K562 (cell line): Measurements from ENCODE around the gene PTPRF. TPM values are rescaled to one million over a fixed set of nuclear protein-coding genes. Genes with fewer than 3 reads are reported as not detected.
A peak's percentile ranks its signal among the peaks of the same experiment; 100 is the strongest.

Experiments
- ATAC-seq: fragments of 200-7000 bp; cut with Tn5 transposase; 3 replicates; pipeline ENCODE4 v1.9.1; 2020; ENCODE audit warnings: moderate library complexity
- BruUV-seq: library from RNA; stranded (reverse); fragments of 400-500 nt; replicated peaks from 2 replicates; lab custom pipeline; 2021; lab: Mats Ljungman, UMichigan
- CTCF ChIA-PET: fragments of 300-600 bp; formaldehyde crosslinking; extraction: SDS; loops from one replicate; lab custom pipeline; 2021; ENCODE audit warnings: low intra/inter-chr PET ratio; lab: Yijun Ruan, JAX
- POLR2A ChIA-PET: fragments of 300-600, 350-650 bp; sonication (Branson Sonifier 250); formaldehyde crosslinking; extraction: SDS; loops from one replicate; lab custom pipeline; 2021; ENCODE audit warnings: antibody characterized with exemption, inconsistent platforms; lab: Yijun Ruan, JAX
- DNase-seq, 4 experiments: peaks; one replicate each; pipeline versions ENCODE4 v3.0.0 to v3.0.0-alpha.2; 2011 to 2018; ENCODE audit warnings: low spot score in 3 of 4, mixed read lengths in 3 of 4; ENCODE audit errors: extremely low read depth in 1 of 4
- FAIRE-seq: peaks from 2 replicates; lab custom pipeline; 2011; peaks lifted over from hg19 to GRCh38; lab: Jason Lieb, UNC
- H2AFZ ChIP-seq: 2 replicates; pipeline ENCODE4 v1.6.0; 2011; ENCODE audit warnings: low read depth, low read length, control low read depth, inconsistent platforms
- H3K27ac ChIP-seq: fragments of 200-600 bp; 3 replicates; pipeline ENCODE4 v1.8.0; 2011; ENCODE audit warnings: low read depth, mild to moderate bottlenecking, control low read depth, inconsistent platforms, low read length, moderate library complexity, mixed read lengths; ENCODE audit errors: extremely low read depth
- H3K27me3 ChIP-seq, 2 experiments: fragments of 300-600 bp in 1 of 2; 2 replicates in 1 of 2; 3 replicates in 1 of 2; pipeline versions ENCODE4 v1.6.0 to v1.8.0; 2011; ENCODE audit warnings: inconsistent platforms in 2 of 2, low read length in 2 of 2, mild to moderate bottlenecking in 1 of 2, mixed read lengths in 1 of 2, moderate library complexity in 1 of 2; ENCODE audit not compliant: control insufficient read depth in 2 of 2, insufficient read depth in 2 of 2
- H3K36me3 ChIP-seq: fragments of 300-600 bp; 3 replicates; pipeline ENCODE4 v1.8.0; 2011; ENCODE audit warnings: mild to moderate bottlenecking, low read length, inconsistent platforms; ENCODE audit not compliant: control insufficient read depth, insufficient read depth
- H3K4me1 ChIP-seq, 2 experiments: fragments of 200-600 bp in 1 of 2; replicated peaks in 1 of 2; 2 replicates in 1 of 2; 3 replicates in 1 of 2; pipeline versions ENCODE4 v1.5.1 to v1.8.0; 2011; ENCODE audit warnings: inconsistent platforms in 2 of 2, low read length in 2 of 2, mild to moderate bottlenecking in 1 of 2, mixed read lengths in 1 of 2, moderate library complexity in 1 of 2; ENCODE audit not compliant: control insufficient read depth in 2 of 2, insufficient read depth in 2 of 2
- H3K4me2 ChIP-seq: 2 replicates; pipeline ENCODE4 v1.6.1; 2011; ENCODE audit warnings: low read length, control low read depth, inconsistent platforms, mixed read lengths; ENCODE audit not compliant: insufficient read depth
- H3K4me3 ChIP-seq: fragments of 200-600 bp; sonication (generic), shearing (Covaris generic); 2 replicates; pipeline ENCODE4 v1.5.1; 2016; ENCODE audit warnings: control low read depth, inconsistent platforms
- H3K79me2 ChIP-seq: fragments of 200-600 bp; 3 replicates; pipeline ENCODE4 v1.8.0; 2011; ENCODE audit warnings: low read length, inconsistent platforms; ENCODE audit not compliant: control insufficient read depth, insufficient read depth
- H3K9ac ChIP-seq, 2 experiments: 2 replicates each; pipeline versions ENCODE4 v1.6.0 to v1.6.1; 2011; ENCODE audit warnings: low read depth in 2 of 2, low read length in 2 of 2, control low read depth in 1 of 2, inconsistent platforms in 1 of 2, mild to moderate bottlenecking in 1 of 2, mixed read lengths in 1 of 2; ENCODE audit not compliant: insufficient read depth in 1 of 2
- H3K9me1 ChIP-seq: one replicate; pipeline ENCODE4 v1.6.0; 2011; ENCODE audit warnings: inconsistent platforms, mild to moderate bottlenecking, low read length, moderate library complexity; ENCODE audit not compliant: control insufficient read depth, insufficient read depth
- H3K9me3 ChIP-seq: replicated peaks from 2 replicates; pipeline ENCODE4 v1.5.1; 2011; ENCODE audit warnings: low read depth, low read length, inconsistent platforms; ENCODE audit not compliant: control insufficient read depth, insufficient read depth
- H4K20me1 ChIP-seq: replicated peaks from 2 replicates; pipeline ENCODE4 v1.6.1; 2011; ENCODE audit warnings: low read length, inconsistent platforms, mixed read lengths; ENCODE audit not compliant: control insufficient read depth, insufficient read depth
- CBFB ChIP-seq: sonication (generic); formaldehyde crosslinking; IDR thresholded peaks from 2 replicates; pipeline ENCODE4 v1.4.0; 2020; ENCODE audit warnings: mild to moderate bottlenecking, missing genetic modification reagents
- FOSL1 ChIP-seq: fragments of 200-800 bp; sonication (Bioruptor generic); conservative IDR thresholded peaks from 2 replicates; pipeline ENCODE4 v1.6.1; 2016; ENCODE audit warnings: missing genetic modification characterization, missing compliant biosample characterization
- FOXO4 ChIP-seq: fragments of 450-650 bp; formaldehyde crosslinking; IDR thresholded peaks from 2 replicates; pipeline ENCODE4 v1.4.0; 2020; ENCODE audit warnings: mild to moderate bottlenecking, moderate library complexity
- OTX1 ChIP-seq: fragments of 450-650 bp; formaldehyde crosslinking; IDR thresholded peaks from 2 replicates; pipeline ENCODE4 v1.4.0; 2022; ENCODE audit warnings: mild to moderate bottlenecking
- RBM25 ChIP-seq: fragments of 200-400 bp; formaldehyde crosslinking; IDR thresholded peaks from 2 replicates; pipeline ENCODE4 v1.6.1; 2018; ENCODE audit warnings: low read length, low read depth, moderate library complexity; ENCODE audit not compliant: severe bottlenecking
- SAFB ChIP-seq: fragments of 200-400 bp; formaldehyde crosslinking; IDR thresholded peaks from 2 replicates; pipeline ENCODE4 v1.6.1; 2017; ENCODE audit warnings: low read depth, low read length, borderline replicate concordance
- TEAD4 ChIP-seq, 2 experiments: sonication (generic) in 1 of 2; formaldehyde crosslinking in 1 of 2; IDR thresholded peaks; 2 replicates each; pipeline versions ENCODE4 v1.6.1 to v1.8.0; 2012 to 2022; ENCODE audit warnings: borderline replicate concordance in 1 of 2, inconsistent platforms in 1 of 2, low read length in 1 of 2, mild to moderate bottlenecking in 1 of 2, missing genetic modification reagents in 1 of 2
- ZBTB9 ChIP-seq: fragments of 450-650 bp; formaldehyde crosslinking; IDR thresholded peaks from 2 replicates; pipeline ENCODE4 v1.4.0; 2020; ENCODE audit warnings: mild to moderate bottlenecking, moderate library complexity
- ZNF24 ChIP-seq: fragments of 450-650 bp; IDR thresholded peaks from 2 replicates; pipeline ENCODE4 v1.6.1; 2016
- ZNF511 ChIP-seq: sonication (generic); formaldehyde crosslinking; IDR thresholded peaks from 2 replicates; pipeline ENCODE4 v1.8.0; 2022; ENCODE audit warnings: mild to moderate bottlenecking, missing genetic modification reagents
- WGBS: fragments of 100-300 bp; shearing (Covaris generic); methylation state at CpG from one replicate; pipeline ENCODE4 v1.1.6; 2016; ENCODE audit warnings: low coverage, mixed read lengths; ENCODE audit not compliant: insufficient coverage; ENCODE audit errors: missing lambda C conversion rate; 5-methylcytosine and 5-hydroxymethylcytosine counted together
- in situ Hi-C: fragments of 300-500 bp; cut with MboI; formaldehyde crosslinking; loops from 4 replicates; pipeline ENCODE4 v1.15.0; 2018; ENCODE audit warnings: inconsistent platforms, mixed read lengths
- intact Hi-C: fragments of 100-400 bp; cut with micrococcal nuclease; formaldehyde crosslinking; loops from 2 replicates; pipeline ENCODE4 v1.14.2; 2022
- polyA plus RNA-seq, 8 experiments: library from polyadenylated mRNA; depleted of rRNA in 4 of 8; stranded (reverse) in 5 of 8; unstranded in 3 of 8; fragments of >200 nt; fragmentation: Nextera tagmentation in 2 of 8; fragmentation: Illumina TruSeq in 1 of 8; extraction: Ambion mirVana in 2 of 8; extraction: Trizol in 1 of 8; gene quantifications; 2 replicates each; pipeline versions ENCODE4 v1.2.1 to v1.2.3, GENCODE V29; 2011 to 2014; ENCODE audit warnings: inconsistent platforms in 1 of 8, missing spikeins in 1 of 8
- total RNA-seq, 7 experiments: library from RNA; depleted of rRNA in 6 of 7; stranded (reverse); fragments of >200 nt in 6 of 7; fragmentation: Illumina TruSeq in 2 of 7; extraction: Trizol in 2 of 7; gene quantifications; 2 replicates each; pipeline versions ENCODE4 v1.2.1 to v1.2.3, GENCODE V29; 2011 to 2021; ENCODE audit warnings: low replicate concordance in 1 of 7

Gene PTPRF
- total and polyA plus RNA-seq, 9 of the 15 experiments (the other 6 are each of a cell fraction or from before 2014, with no cell fraction given): 0.13 to 4.3 (median 1.1) TPM

GRCh38 chr1:43671626-43672330, 141.1 kb downstream of the PTPRF start:
- FAIRE-seq: no peak
- WGBS: 81% methylated on average over 10 of the region's 10 CpGs
- H3K9ac ChIP-seq: no peak overlapping the region
- H3K9me3 ChIP-seq: no peaks in the 10 kb centered on the region
- H3K36me3 ChIP-seq: peaks cover 75% of the 10 kb centered on the region
- intact Hi-C loops (no loop called here), in situ Hi-C loops (no loop called here)
- no peak overlapping the region for H3K27ac ChIP-seq
- no peak overlapping the region for H3K4me2 ChIP-seq
- DNase-seq: no peak
- BruUV-seq: no TSS peak
- H3K9me1 ChIP-seq: no peaks in the 10 kb centered on the region
- no peak; the same call in 2 of the 3 replicates for ATAC-seq
- no peaks in the 10 kb centered on the region for H3K79me2 ChIP-seq
- ChIA-PET POLR2A (interaction anchor here (0.6 to 1.2 kb wide), 5 partner anchors 11 to 1090 kb away, joined by 3 to 4 read pairs (median 3); partner anchors contain the start of gene KDM4A), CTCF (no interaction called here)
- H4K20me1 ChIP-seq: no peaks in the 10 kb centered on the region
- no peak overlapping the region for H3K4me3 ChIP-seq
- TF ChIP-seq TEAD4 (IDR thresholded peaks at IDR 0.05; ENCODE audit: low read length) (no peak), TEAD4 (CRISPR knock-in tag; IDR thresholded peaks at IDR 0.05; ENCODE audit: borderline replicate concordance) (no peak), FOSL1 (tag) (0 out of 2 replicates have a peak, but pooled peaks have one; percentile 13)
- no peak overlapping the region for H2AFZ ChIP-seq
- H3K4me1 ChIP-seq: no peaks in the 10 kb centered on the region
- no peaks in the 10 kb centered on the region for H3K27me3 ChIP-seq

- no peak overlapping the region for H3K27ac ChIP-seq
- ChIA-PET POLR2A (interaction anchor here (1.3 kb wide), 1 partner anchor 10 kb away, joined by 4 read pairs; no protein-coding TSS in a partner anchor), CTCF (no interaction called here)
- in situ Hi-C loops (no loop called here), intact Hi-C loops (no loop called here)
- no peak overlapping the region for H3K9ac ChIP-seq
- no peaks in the 10 kb centered on the region for H3K9me1 ChIP-seq
- 0 out of 2 replicates have a peak, but pooled peaks cover 4% of the 10 kb centered on the region for H4K20me1 ChIP-seq
- no peaks in the 10 kb centered on the region for H3K9me3 ChIP-seq
- WGBS: 95% methylated on average over 7 of the region's 7 CpGs
- no TSS peak for BruUV-seq
- no peak for ATAC-seq
- DNase-seq: no peak
- TF ChIP-seq SAFB: no peak
- TF ChIP-seq FOXO4 (CRISPR knock-in tag): no peak
- TF ChIP-seq ZNF24: no peak
- TF ChIP-seq RBM25: no peak
- TF ChIP-seq OTX1 (CRISPR knock-in tag): no peak
- no peak for TF ChIP-seq ZNF511 (CRISPR knock-in tag)
- TF ChIP-seq ZBTB9 (CRISPR knock-in tag): no peak
- no peak for TF ChIP-seq CBFB
- H3K4me1 ChIP-seq: no peaks in the 10 kb centered on the region
- FAIRE-seq: no peak
- H3K79me2 ChIP-seq: no peaks in the 10 kb centered on the region
- H2AFZ ChIP-seq: no peak overlapping the region
- H3K4me3 ChIP-seq: no peak overlapping the region
- no peak overlapping the region for H3K4me2 ChIP-seq
- H3K27me3 ChIP-seq: no peaks in the 10 kb centered on the region
- peaks cover 69% of the 10 kb centered on the region for H3K36me3 ChIP-seq
These were observed 142.6 kb downstream of the PTPRF start for GRCh38 chr1:43673261-43673660.
